GM21423 (cell line): ENCODE measurements around the gene SPHK1.

ENCODE experiments used
- ATAC-seq: cut with Tn5 transposase; IDR thresholded peaks from one replicate; pipeline ENCODE4 v1.9.1; 2021; ENCODE audit warnings: mild to moderate bottlenecking, moderate library complexity; ENCODE audit not compliant: unreplicated experiment

Gene SPHK1

GRCh38 chr17:76431509-76431908, 47.1 kb downstream of the SPHK1 start:
- no peak for ATAC-seq

GRCh38 chr17:76432004-76432403, 47.6 kb downstream of the SPHK1 start:
- no peak for ATAC-seq

- no peak for ATAC-seq
Measured at GRCh38 chr17:76432712-76433336, 48.4 kb downstream of the SPHK1 start.

- no peak for ATAC-seq
Measured at GRCh38 chr17:76433693-76434092, 49.3 kb downstream of the SPHK1 start.

GRCh38 chr17:76434870-76435269, 50.5 kb downstream of the SPHK1 start:
- no peak for ATAC-seq

- ATAC-seq, result no peak
Measured at GRCh38 chr17:76435751-76436150, 51.3 kb downstream of the SPHK1 start.
